Occipital lobe (tissue), 2 donors: Measurements from ENCODE around the gene CBY2. TPM values are rescaled to one million over a fixed set of nuclear protein-coding genes. Genes with fewer than 3 reads are reported as not detected.
"Not testable (repeated sequence)": the region's sequence is repeated elsewhere in the genome, so short reads cannot be mapped to it uniquely, and the experiment has no call there.

Experiments used
- DNase-seq: peaks from one replicate; lab custom pipeline; 2025; lab: John Stamatoyannopoulos, UW
- total RNA-seq: library from RNA; depleted of rRNA; stranded (reverse); fragments of >200 nt; gene quantifications from one replicate; pipeline ENCODE4 v1.2.3, GENCODE V29; 2014

The CBY2 gene, protein sequence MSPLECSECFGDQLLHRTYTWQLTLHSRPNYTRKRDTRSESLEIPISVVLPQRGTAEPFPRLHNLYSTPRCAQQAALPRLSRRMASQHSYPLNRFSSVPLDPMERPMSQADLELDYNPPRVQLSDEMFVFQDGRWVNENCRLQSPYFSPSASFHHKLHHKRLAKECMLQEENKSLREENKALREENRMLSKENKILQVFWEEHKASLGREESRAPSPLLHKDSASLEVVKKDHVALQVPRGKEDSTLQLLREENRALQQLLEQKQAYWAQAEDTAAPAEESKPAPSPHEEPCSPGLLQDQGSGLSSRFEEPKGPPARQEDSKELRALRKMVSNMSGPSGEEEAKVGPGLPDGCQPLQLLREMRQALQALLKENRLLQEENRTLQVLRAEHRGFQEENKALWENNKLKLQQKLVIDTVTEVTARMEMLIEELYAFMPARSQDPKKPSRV
- not detected for total RNA-seq

GRCh38 chr13:45702088-45702487, at the start of gene CBY2:
Gene CBY2, plus strand, starts transcription at chr13:45702320. Its CDS starts 71 bp downstream, at chr13:45702391.
- no peak for DNase-seq

DNA sequence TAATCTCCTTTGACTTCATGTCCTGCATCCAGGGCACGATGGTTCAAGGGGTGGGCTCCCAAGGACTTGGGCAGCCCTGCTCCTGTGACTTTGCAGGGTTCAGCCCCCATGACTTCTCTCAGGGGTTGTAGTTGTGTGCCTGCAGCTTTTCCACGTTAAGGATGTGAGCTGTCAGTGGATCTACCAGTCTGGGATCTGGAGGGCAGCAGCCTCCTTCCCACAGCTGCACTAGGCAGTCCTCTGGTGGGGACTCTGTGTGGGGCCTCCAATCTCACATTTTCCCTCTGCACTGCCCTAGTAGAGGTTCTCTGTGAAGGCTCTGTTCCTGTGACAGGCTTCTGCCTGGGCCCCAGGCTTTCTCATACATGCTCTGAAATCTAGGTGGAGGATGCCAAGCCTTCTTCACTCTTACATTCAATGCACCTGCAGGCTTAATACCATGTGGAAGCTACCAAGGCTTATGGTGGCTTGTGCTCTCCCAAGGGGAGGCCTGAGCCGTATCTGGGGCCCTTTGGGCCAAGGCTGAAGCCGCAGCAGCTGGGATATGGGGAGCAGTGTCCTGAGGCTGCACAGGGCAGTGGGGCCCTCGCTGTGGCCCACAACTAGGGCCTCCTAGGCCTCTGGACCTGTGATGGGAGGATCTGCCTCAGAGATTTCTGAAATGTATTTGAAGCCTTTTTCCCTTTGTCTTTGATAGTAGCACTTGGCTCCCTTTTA, 47.3 kb upstream of the CBY2 start:
- DNase-seq = no peak

- no peak for DNase-seq
These were observed 43.4 kb upstream of the CBY2 start for GRCh38 chr13:45658586-45659235.

DNA sequence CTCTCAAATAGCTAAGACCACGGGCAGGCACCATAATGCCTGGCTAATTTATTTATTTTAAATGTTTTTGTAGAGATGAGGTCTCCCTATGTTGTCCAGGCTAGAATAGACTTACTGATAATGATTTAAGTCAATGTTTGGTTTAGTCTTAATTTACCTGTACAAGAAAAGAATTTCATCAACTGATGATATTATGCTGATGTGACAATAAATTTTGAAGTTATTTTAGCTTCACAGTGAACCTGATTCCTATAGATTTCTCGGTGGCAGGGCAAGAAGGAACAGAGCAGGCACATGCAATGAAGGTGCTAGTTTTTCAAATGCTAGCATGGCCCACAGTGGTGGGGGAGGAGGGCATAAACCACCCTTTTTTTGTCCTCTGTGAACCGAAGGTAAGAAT, 42.6 kb upstream of the CBY2 start:
- no peak for DNase-seq

- not testable (repeated sequence) for DNase-seq
These were observed 41.7 kb upstream of the CBY2 start for GRCh38 chr13:45660458-45660857.

DNA sequence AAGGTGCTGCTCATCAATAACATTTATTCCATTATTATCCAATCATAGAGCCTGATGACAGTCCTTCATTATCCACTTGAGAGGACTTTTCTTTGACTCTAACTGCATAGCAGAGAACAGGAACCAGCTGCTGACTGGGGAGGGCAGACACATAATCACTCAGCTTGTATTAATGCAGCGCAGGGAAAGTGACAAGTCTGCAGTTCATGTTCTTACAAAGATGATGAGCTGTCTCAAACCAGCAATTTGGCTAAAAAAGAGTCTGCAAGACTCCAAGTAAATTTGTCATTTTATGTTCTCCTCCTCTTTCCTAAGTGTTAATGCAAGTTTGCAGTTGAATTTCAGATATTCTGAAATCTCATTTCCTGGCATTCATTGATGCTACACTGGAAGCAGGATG, 40.0 kb upstream of the CBY2 start:
- DNase-seq = no peak

DNA sequence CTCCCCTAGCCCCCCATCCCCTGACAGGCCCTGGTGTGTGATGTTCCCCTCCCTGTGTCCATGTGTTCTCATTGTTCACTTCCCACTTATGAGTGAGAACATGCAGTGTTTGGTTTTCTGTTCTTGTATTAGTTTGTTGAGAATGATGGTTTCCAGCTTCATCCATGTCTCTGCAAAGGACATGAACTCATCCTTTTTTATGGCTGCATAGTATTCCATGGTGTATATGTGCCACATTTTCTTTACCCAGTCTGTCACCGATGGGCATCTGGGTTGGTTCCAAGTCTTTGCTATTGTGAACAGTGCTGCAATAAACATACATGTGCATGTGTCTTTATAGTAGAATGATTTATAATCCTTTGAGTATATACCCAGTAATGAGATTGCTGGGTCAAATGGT, 39.2 kb upstream of the CBY2 start:
- not testable (repeated sequence) for DNase-seq

- DNase-seq = not testable (repeated sequence)
These were observed 32.5 kb upstream of the CBY2 start for GRCh38 chr13:45669626-45670025.

DNA sequence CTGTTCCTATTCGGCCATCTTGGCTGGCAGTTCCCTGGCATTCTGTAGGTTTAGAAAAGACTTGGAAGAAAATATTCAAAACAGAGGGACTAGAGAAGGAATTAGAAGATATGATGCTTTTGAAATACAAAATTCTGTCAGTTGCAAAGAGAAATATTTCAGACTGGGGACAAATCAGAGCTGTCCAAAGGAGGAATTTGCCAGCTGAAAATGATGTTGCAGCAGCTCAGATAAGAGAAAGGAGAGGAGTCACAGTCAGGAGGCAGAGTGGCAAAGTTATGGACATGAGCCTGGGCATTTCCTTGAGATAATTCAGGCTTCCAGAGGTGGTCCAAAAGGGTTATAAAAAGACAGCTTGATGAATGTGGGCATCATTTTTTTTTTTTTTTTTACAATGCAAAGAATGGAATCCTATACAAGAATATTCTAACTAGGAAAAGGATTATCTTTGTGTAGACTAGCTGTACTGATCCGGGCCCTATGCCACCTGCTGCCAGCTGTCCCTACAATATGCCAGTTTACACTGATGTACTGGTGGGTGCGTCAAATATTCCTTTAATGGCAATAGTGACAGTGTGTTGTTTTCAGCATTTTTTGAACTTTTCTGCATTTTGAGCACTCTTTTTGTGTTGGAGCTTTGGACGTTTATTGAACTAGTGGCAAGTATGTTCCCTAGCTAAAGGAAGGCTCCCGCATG, 31.8 kb upstream of the CBY2 start:
- DNase-seq = no peak

- no peak for DNase-seq
These were observed 27.2 kb upstream of the CBY2 start for GRCh38 chr13:45674908-45675307.

- no peak for DNase-seq
These were observed 23.8 kb upstream of the CBY2 start for GRCh38 chr13:45678282-45678681.

DNA sequence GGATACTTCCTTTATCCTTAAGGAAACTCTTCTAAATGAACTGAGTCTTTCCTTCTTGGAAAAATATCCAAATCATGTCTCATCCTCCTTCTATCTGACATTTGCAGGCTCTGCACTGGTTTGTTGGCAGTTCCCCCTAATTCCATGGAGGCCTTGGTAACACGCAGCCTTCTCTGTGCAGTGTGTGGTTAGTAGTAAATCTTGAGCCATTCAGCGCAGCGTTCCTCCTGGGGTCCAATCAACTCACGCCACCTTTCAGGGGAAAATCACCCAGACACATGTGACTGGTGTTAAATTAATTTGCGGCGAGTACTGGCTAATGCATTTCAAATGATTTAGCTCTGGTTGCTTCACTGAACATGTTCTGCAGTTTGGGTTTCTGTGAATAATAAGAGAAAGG, 21.0 kb upstream of the CBY2 start:
- no peak for DNase-seq

DNA sequence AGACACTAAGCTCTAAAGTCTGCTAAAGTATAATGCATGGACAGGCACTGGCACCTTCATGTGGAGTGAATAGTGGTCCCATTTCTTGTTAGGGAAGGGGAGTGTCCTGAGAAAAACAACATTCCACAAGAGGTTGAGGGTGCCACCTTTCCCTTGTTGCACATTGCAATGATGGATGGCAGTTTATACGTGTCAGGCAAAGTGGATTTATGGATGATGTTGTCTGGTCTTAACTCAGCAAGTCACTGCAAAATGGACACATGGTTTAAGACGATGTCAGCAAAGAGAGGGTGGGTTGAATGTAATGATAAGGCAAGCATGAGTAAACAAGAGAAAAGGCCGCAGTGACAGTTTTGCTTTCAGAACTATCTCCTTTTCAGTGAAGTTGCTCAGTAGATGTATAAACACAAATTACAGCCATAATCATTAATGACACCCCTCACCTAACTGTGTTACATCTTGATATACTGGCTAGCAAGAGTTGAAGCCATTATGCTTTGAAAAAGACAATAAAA, 19.6 kb upstream of the CBY2 start:
- DNase-seq = no peak

- DNase-seq = no peak
These were observed 18.4 kb upstream of the CBY2 start for GRCh38 chr13:45683701-45684100.

- DNase-seq = no peak
These were observed 13.5 kb upstream of the CBY2 start for GRCh38 chr13:45688577-45688976.

DNA sequence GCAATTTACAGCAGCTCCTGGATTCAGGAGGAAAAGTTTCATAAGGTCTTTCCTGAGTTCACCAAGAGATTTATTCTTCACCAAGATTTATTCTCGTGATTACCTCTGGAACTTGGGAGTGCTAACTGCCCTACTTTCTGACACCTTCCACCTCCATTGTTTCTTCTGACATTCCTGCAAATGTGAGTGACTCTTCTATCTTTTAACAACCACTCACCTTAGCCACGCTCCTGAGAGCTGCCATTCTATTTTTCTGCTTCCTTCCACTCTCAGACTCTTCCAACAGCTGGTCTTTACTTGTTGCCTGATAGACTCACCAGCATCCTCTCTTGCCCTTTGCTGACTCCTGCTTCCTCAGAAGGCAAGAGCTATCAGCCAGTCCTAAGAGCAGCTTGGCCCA, 11.5 kb upstream of the CBY2 start:
- DNase-seq = no peak

- DNase-seq = no peak
These were observed 10.9 kb upstream of the CBY2 start for GRCh38 chr13:45691251-45691650.

- no peak for DNase-seq
These were observed 10.5 kb upstream of the CBY2 start for GRCh38 chr13:45691667-45692066.

DNA sequence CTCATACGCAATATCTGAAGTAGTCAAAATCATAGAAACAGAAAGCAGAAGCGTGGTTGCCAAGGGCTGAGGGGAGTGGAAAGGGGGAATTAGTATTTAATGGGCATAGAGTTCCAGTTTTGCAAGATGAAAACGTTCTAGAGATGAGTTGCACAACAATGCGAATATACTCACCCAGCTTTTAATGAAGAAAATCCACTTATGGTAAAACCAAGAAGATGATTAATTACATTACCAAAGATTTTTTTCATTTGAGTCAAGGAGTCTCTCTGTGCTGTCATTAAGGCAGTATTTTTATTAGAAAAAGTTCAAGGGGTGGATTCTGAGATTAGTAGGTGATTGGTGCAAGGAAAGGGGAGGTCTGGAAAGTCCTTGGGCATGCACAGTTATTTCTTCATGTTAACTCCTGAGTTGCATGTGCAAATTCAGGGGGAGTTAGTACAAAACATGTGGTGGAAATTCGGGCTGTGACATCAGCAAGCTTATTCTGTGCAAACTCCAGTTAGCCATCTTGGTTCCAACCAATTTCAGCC, 6.9 kb upstream of the CBY2 start:
- DNase-seq = no peak

DNA sequence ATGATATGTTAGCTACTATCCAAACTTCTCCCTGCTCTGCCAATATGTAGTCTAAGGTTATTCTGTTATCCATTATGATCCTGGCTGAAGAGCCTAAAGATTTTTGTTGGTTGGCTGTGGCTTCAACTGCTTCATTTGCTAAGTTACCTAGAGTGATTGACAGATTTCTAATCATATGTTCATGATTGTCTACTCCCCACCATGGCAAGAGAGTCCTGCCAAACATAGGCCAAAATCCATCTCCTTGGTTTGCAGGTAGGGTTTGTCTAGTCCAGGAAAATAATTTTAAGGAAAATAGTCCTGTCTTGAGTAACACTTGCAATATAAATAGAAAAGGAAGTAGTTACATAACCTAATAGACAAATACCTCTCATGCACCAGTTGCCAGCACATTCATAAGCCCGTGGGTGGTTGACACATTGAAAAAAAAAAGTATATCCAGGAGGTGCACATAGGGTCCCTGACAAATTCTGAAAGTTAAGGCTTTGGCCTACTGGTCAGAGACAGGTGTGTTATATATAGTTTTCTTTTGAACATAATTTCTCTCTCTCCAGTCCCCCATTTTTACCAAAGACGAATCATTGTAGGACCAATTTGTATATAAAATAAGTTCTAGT, 5.4 kb upstream of the CBY2 start:
- DNase-seq = no peak
